Kidney (tissue), 14 donors: ENCODE data around the gene NMRAL1. TPM values are rescaled to one million over a fixed set of nuclear protein-coding genes. Genes with fewer than 3 reads are reported as not detected.
A peak's percentile ranks its signal among the peaks of the same experiment; 100 is the strongest.

Experiments
- DNase-seq, 5 donors: peaks; one replicate each; pipeline ENCODE4 v3.0.0-alpha.2; 2013 to 2020
- FAIRE-seq: peaks from 2 replicates; lab custom pipeline; 2012; peaks lifted over from hg19 to GRCh38; lab: Jason Lieb, UNC
- H3K27ac ChIP-seq, 2 donors: one replicate each; pipeline ENCODE4 v1.7.0; 2013; ENCODE audit warnings: low read depth in 2 of 2, low read length in 2 of 2, inconsistent platforms in 1 of 2
- H3K27me3 ChIP-seq: one replicate; pipeline ENCODE4 v1.7.1; 2013; ENCODE audit warnings: low read length, inconsistent platforms; ENCODE audit not compliant: control insufficient read depth, insufficient read depth
- H3K36me3 ChIP-seq, 3 donors: one replicate each; pipeline versions ENCODE4 v1.7.0 to v1.7.1; 2013; ENCODE audit warnings: low read length in 3 of 3, control low read depth in 1 of 3, inconsistent platforms in 1 of 3; ENCODE audit not compliant: insufficient read depth in 3 of 3, control insufficient read depth in 2 of 3
- H3K4me1 ChIP-seq, 3 donors: one replicate each; pipeline versions ENCODE4 v1.7.0 to v1.7.1; 2013; ENCODE audit warnings: low read length in 3 of 3, inconsistent platforms in 1 of 3, low read depth in 1 of 3; ENCODE audit not compliant: control insufficient read depth in 2 of 3, insufficient read depth in 2 of 3
- H3K4me3 ChIP-seq, 3 donors: one replicate each; pipeline versions ENCODE4 v1.7.0 to v1.8.1; 2013; ENCODE audit warnings: low read length in 3 of 3, control low read depth in 1 of 3, inconsistent platforms in 1 of 3
- H3K9ac ChIP-seq, 3 donors: one replicate each; pipeline versions ENCODE4 v1.7.0 to v1.7.1; 2013; ENCODE audit warnings: low read length in 3 of 3, control low read depth in 1 of 3, inconsistent platforms in 1 of 3
- H3K9me3 ChIP-seq, 3 donors: one replicate each; pipeline versions ENCODE4 v1.7.0 to v1.7.1; 2013; ENCODE audit warnings: low read length in 3 of 3, control low read depth in 1 of 3, inconsistent platforms in 1 of 3; ENCODE audit not compliant: control insufficient read depth in 2 of 3, insufficient read depth in 1 of 3
- intact Hi-C: fragments of 100-400 bp; cut with DNase I; formaldehyde crosslinking; loops from one replicate; pipeline ENCODE4 v1.11.1; 2022
- polyA plus RNA-seq: library from polyadenylated mRNA; stranded (reverse); fragments of 350-450 nt; fragmentation: Illumina TruSeq; extraction: RNeasy Lipid Tissue Mini Kit (QIAGEN cat#74804); gene quantifications from one replicate; pipeline ENCODE4 v1.2.3, GENCODE V29; 2014; ENCODE audit warnings: low read depth, low replicate concordance; ENCODE audit not compliant: insufficient read depth
- total RNA-seq: library from RNA; stranded (reverse); fragmentation: NEBNext Ultra II Directional; extraction: Animal tissue kit (Norgen Biotek cat#: 25700); gene quantifications from one replicate; pipeline ENCODE4 v1.2.1, GENCODE V29; 2021
- TF ChIP-seq, protein P1 (sequence below): IDR thresholded peaks from 3 replicates; pipeline ENCODE4 v1.5.1; 2012; ENCODE audit warnings: mild to moderate bottlenecking, moderate library complexity, borderline replicate concordance; ENCODE audit not compliant: insufficient read depth; ENCODE audit errors: extremely low read depth
- donor health status: control.
- donor health status: control.
- donor health status: control.
- donor health status: control.
- donor health status: control.
- donor health status: DM: yes; HTN: yes; CAD: no.
- donor health status: Normal renal cell carcinoma (clear cell type).

NMRAL1 gene
- total and polyA plus RNA-seq, 2 donors from 2014 or later = 54.9 to 94.1 TPM

- no peak for DNase-seq
- intact Hi-C loops = no loop called here
- Histone ChIP-seq H3K27me3 (no peaks in the 10 kb centered on the region), H3K27ac (peak overlapping the region; percentile 8 to 83), H3K4me1 (peaks cover 0 to 23% (median 21%) of the 10 kb centered on the region in 3 donors), H3K9ac (no peak overlapping the region), H3K36me3 (peaks cover 0 to 6% (median 5%) of the 10 kb centered on the region in 3 donors), H3K4me3 (no peak overlapping the region), H3K9me3 (no peaks in the 10 kb centered on the region)
- TF ChIP-seq, protein P1, sequence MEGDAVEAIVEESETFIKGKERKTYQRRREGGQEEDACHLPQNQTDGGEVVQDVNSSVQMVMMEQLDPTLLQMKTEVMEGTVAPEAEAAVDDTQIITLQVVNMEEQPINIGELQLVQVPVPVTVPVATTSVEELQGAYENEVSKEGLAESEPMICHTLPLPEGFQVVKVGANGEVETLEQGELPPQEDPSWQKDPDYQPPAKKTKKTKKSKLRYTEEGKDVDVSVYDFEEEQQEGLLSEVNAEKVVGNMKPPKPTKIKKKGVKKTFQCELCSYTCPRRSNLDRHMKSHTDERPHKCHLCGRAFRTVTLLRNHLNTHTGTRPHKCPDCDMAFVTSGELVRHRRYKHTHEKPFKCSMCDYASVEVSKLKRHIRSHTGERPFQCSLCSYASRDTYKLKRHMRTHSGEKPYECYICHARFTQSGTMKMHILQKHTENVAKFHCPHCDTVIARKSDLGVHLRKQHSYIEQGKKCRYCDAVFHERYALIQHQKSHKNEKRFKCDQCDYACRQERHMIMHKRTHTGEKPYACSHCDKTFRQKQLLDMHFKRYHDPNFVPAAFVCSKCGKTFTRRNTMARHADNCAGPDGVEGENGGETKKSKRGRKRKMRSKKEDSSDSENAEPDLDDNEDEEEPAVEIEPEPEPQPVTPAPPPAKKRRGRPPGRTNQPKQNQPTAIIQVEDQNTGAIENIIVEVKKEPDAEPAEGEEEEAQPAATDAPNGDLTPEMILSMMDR = no peak
- FAIRE-seq = no peak
Measured at GRCh38 chr16:4489030-4489429, 14.6 kb upstream of the NMRAL1 start.

DNA sequence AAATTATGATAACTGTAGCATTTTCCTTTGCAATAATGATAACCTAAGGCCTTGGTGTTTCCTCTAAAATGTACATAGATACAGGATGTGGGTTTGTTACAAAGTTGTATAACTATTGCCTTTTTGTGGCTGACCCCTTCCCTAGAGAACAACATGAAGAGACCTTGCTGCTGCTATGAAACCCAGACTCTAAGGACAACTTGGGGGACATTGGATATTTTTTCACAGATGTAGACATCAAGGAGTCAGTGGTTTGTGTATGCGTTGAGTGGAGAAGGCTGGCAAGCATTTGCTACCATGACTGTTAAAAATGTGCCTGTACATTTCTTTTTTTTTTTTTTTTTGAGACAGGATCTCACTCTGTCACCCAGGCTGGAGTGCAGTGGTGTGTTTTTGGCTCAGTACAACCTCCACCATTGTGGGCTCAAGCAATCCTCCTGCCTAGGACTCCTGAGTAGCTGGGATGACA, 14.1 kb upstream of the NMRAL1 start:
- Histone ChIP-seq H3K9me3 (no peaks in the 10 kb centered on the region), H3K27ac (peak overlapping the region; percentile 8 to 83), H3K27me3 (no peaks in the 10 kb centered on the region), H3K4me3 (no peak overlapping the region), H3K36me3 (peaks cover 0 to 6% (median 5%) of the 10 kb centered on the region in 3 donors), H3K9ac (no peak overlapping the region), H3K4me1 (peaks cover 0 to 23% (median 21%) of the 10 kb centered on the region in 3 donors)
- TF ChIP-seq, protein P1 = no peak
- peak in 1 of 5 donors; percentile 33 for DNase-seq
- no peak for FAIRE-seq
- intact Hi-C loops = no loop called here

DNA sequence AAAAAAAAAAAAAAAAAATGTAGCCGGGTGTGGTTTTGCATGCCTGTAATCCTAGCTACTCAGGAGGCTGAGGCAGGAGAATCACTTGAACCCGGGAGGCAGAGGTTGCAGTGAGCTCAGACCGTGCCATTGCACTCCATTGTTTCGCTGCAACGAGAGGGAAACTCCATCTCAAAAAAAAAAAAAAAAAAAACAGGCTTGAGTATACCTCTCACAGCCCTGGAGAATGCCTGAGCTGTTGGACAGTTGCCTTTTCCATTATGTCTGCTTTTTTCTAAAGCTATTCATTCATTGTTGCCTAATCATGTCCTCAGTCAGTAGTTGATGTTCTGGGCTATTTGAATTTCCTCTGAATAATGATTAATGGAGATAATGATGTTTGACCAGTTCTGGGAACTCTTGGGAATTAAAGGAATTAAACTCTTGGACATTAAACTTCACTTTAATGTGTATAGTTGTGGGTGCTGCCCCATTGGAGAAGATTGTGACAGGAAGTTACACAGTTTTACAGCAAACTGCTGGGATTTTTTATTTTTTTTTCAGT, 13.6 kb upstream of the NMRAL1 start:
- H3K9me3 ChIP-seq = no peaks in the 10 kb centered on the region
- FAIRE-seq (peak; percentile 88), DNase-seq (peak in 2 of 5 donors; percentile 53 to 76)
- H3K9ac ChIP-seq = no peak overlapping the region
- no peaks in the 10 kb centered on the region for H3K27me3 ChIP-seq
- H3K4me1 ChIP-seq = peaks cover 0 to 23% (median 21%) of the 10 kb centered on the region in 3 donors
- no peak overlapping the region for H3K4me3 ChIP-seq
- intact Hi-C loops = no loop called here
- H3K27ac ChIP-seq = peak overlapping the region; percentile 8 to 83
- H3K36me3 ChIP-seq = peaks cover 0 to 6% (median 5%) of the 10 kb centered on the region in 3 donors
- TF ChIP-seq, protein P1 = no peak
